NT2/D1 (cell line): Measurements from ENCODE around the gene DRD4.

ENCODE experiments used
- DNase-seq: peaks from one replicate; pipeline ENCODE4 v3.0.0-alpha.2; 2011; ENCODE audit warnings: low read depth, low spot score
- H3K27me3 ChIP-seq: 2 replicates; pipeline ENCODE4 v1.6.0; 2011; ENCODE audit warnings: mild to moderate bottlenecking; ENCODE audit not compliant: insufficient read length, insufficient read depth
- H3K36me3 ChIP-seq: 2 replicates; pipeline ENCODE4 v1.6.1; 2011; ENCODE audit warnings: mild to moderate bottlenecking, low read length, mixed read lengths; ENCODE audit not compliant: insufficient read depth, insufficient read length
- H3K4me1 ChIP-seq: 2 replicates; pipeline ENCODE4 v1.5.1; 2011; ENCODE audit not compliant: insufficient read depth, insufficient read length
- H3K4me3 ChIP-seq: 2 replicates; pipeline ENCODE4 v1.5.1; 2011; ENCODE audit warnings: low read depth; ENCODE audit not compliant: insufficient read length
- H3K9ac ChIP-seq: 2 replicates; pipeline ENCODE4 v1.6.0; 2011; ENCODE audit warnings: low read depth; ENCODE audit not compliant: insufficient read length
- H3K9me3 ChIP-seq: 2 replicates; pipeline ENCODE4 v1.5.1; 2011; ENCODE audit warnings: mild to moderate bottlenecking, low read length; ENCODE audit not compliant: insufficient read depth
- SUZ12 ChIP-seq: IDR thresholded peaks from 2 replicates; pipeline ENCODE4 v1.6.1; 2011; ENCODE audit not compliant: insufficient read length, insufficient read depth; ENCODE audit errors: extremely low read depth
- YY1 ChIP-seq: IDR thresholded peaks from 2 replicates; pipeline ENCODE4 v1.6.1; 2011; ENCODE audit not compliant: insufficient read length, insufficient read depth
- ZNF274 ChIP-seq: IDR thresholded peaks from 2 replicates; pipeline ENCODE4 v1.6.1; 2011; ENCODE audit warnings: mild to moderate bottlenecking, low read depth, low read length

DRD4 gene

GRCh38 chr11:610146-610801 lies 26.8 kb upstream of the DRD4 start:
- Histone ChIP-seq H3K4me1 (peaks cover 37% of the 10 kb centered on the region), H3K9me3 (no peaks in the 10 kb centered on the region), H3K27me3 (no peaks in the 10 kb centered on the region), H3K4me3 (no peak overlapping the region), H3K9ac (no peak overlapping the region), H3K36me3 (peaks cover 95% of the 10 kb centered on the region)
- TF ChIP-seq ZNF274, result no peak
- TF ChIP-seq YY1, result no peak
- TF ChIP-seq SUZ12, result no peak
- DNase-seq, result no peak

GRCh38 chr11:611001-611996 lies 25.8 kb upstream of the DRD4 start:
- H3K4me1 ChIP-seq, result peaks cover 29% of the 10 kb centered on the region
- DNase-seq, result no peak
- H3K27me3 ChIP-seq, result no peaks in the 10 kb centered on the region
- no peak overlapping the region for H3K4me3 ChIP-seq
- H3K9ac ChIP-seq, result no peak overlapping the region
- H3K9me3 ChIP-seq, result no peaks in the 10 kb centered on the region
- TF ChIP-seq SUZ12, result no peak
- no peak for TF ChIP-seq YY1
- no peak for TF ChIP-seq ZNF274
- H3K36me3 ChIP-seq, result peaks cover 94% of the 10 kb centered on the region

- H3K4me3 ChIP-seq, result no peak overlapping the region
- TF ChIP-seq SUZ12, result no peak
- no peak for TF ChIP-seq YY1
- TF ChIP-seq ZNF274, result no peak
- no peaks in the 10 kb centered on the region for H3K9me3 ChIP-seq
- peaks cover 31% of the 10 kb centered on the region for H3K4me1 ChIP-seq
- H3K27me3 ChIP-seq, result no peaks in the 10 kb centered on the region
- H3K9ac ChIP-seq, result no peak overlapping the region
- peaks cover 94% of the 10 kb centered on the region for H3K36me3 ChIP-seq
- DNase-seq, result no peak
Observed at GRCh38 chr11:612201-612960, 24.7 kb upstream of the DRD4 start.

DNA sequence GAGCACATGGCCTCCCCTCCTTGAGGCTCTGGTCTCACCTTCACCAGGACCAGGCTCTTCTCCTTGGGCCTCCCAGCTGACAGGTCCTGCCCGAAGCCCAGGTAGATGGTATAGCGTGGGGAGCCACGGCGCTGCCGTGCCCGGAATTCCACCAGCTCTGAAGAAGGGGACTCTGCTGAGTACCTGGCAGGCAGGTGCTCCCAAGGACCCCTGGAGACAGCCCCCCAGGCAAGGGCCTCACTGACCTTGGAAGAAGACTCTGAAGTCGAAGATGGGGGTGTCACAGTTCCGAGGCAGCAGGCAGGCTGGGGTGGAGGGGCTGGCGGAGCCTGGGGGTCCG lies 24.1 kb upstream of the DRD4 start:
- H3K9me3 ChIP-seq, result no peaks in the 10 kb centered on the region
- TF ChIP-seq SUZ12 (no peak), YY1 (no peak), ZNF274 (no peak)
- no peak for DNase-seq
- H3K27me3 ChIP-seq, result no peaks in the 10 kb centered on the region
- H3K36me3 ChIP-seq, result peaks cover 93% of the 10 kb centered on the region
- no peak overlapping the region for H3K9ac ChIP-seq
- H3K4me1 ChIP-seq, result peaks cover 30% of the 10 kb centered on the region
- H3K4me3 ChIP-seq, result no peak overlapping the region

DNA sequence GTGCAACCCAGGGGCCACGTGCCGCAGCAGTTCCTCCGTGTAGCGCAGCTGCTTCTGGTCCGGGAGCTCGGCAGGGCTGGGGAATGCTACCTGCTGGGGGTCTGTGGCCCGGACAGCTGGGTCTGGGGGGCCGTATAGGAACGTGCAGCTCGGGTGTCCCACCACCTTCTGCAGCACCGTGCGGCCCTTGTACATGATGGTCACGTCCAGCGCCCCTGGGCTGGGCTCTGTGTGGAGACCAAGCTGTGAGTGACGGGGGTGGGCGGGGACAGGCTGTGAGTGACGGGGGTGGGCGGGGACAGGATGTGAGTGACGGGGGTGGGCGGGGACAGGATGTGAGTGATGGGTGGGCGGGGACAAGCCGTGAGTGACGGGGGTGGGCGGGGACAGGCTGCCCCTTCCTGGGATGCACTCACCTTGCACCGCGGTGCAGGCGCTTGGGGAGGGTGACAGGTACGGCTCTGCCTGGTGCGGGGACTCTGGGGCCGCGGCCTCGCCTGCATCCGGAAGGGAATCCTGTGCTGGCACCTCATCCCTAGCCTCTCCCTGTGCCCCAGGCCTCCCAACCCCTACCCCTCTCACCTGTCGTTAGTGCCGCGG lies 23.6 kb upstream of the DRD4 start:
- TF ChIP-seq YY1 (no peak), SUZ12 (no peak), ZNF274 (no peak)
- peaks cover 29% of the 10 kb centered on the region for H3K4me1 ChIP-seq
- H3K27me3 ChIP-seq, result no peaks in the 10 kb centered on the region
- peak; percentile 61 for DNase-seq
- H3K9ac ChIP-seq, result no peak overlapping the region
- no peaks in the 10 kb centered on the region for H3K9me3 ChIP-seq
- H3K36me3 ChIP-seq, result peaks cover 93% of the 10 kb centered on the region
- H3K4me3 ChIP-seq, result no peak overlapping the region

- Histone ChIP-seq H3K4me3 (no peak overlapping the region), H3K27me3 (no peaks in the 10 kb centered on the region), H3K9ac (peak overlapping the region; percentile 42), H3K4me1 (peaks cover 30% of the 10 kb centered on the region), H3K9me3 (no peaks in the 10 kb centered on the region), H3K36me3 (peaks cover 92% of the 10 kb centered on the region)
- no peak for DNase-seq
- TF ChIP-seq SUZ12 (no peak), YY1 (no peak), ZNF274 (no peak)
Observed at GRCh38 chr11:614021-614622, 22.9 kb upstream of the DRD4 start.
